HG03457 (cell line): Measurements from ENCODE around the gene ELL2.
"Not testable (repeated sequence)": the region's sequence is repeated elsewhere in the genome, so short reads cannot be mapped to it uniquely, and the experiment has no call there.

ENCODE experiments used
- ATAC-seq: cut with Tn5 transposase; IDR thresholded peaks from one replicate; pipeline ENCODE4 v1.9.1; 2021; ENCODE audit warnings: moderate number of reproducible peaks; ENCODE audit not compliant: unreplicated experiment

ELL2 gene

DNA sequence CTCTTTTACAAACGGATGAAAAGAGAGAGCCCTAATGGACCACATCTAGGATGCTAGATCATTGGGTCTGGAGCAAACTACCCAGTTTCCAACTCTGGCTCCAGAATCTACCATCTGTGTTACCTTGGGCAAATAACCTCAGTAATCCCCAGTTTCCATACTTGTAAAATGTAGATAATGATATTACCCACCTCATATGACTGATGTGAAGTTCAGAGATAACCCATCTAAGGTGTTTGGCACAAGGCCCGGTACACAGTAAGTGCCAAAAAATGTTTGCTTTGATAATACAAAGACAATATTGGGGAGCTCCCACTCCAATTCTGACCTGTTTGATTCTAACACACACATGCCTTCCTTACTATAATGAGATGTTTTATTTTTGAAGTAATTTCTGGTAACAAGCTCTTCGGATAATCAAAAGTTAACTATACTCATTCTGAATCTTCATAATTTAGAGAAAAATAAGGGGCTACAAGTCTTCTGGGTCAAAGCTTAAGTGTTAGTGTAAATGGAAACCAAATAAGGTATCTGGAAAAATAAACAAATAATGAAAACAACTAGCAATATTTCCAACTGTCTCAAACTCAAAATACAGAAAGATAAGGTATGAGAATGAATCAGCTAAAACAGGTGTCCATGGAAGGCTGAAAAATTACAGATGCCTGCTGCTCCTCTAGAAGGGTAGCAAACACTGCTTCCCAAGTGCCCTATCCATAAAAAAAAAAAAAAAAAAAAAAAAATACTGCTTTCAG, 30.4 kb downstream of the ELL2 start:
- no peak for ATAC-seq

DNA sequence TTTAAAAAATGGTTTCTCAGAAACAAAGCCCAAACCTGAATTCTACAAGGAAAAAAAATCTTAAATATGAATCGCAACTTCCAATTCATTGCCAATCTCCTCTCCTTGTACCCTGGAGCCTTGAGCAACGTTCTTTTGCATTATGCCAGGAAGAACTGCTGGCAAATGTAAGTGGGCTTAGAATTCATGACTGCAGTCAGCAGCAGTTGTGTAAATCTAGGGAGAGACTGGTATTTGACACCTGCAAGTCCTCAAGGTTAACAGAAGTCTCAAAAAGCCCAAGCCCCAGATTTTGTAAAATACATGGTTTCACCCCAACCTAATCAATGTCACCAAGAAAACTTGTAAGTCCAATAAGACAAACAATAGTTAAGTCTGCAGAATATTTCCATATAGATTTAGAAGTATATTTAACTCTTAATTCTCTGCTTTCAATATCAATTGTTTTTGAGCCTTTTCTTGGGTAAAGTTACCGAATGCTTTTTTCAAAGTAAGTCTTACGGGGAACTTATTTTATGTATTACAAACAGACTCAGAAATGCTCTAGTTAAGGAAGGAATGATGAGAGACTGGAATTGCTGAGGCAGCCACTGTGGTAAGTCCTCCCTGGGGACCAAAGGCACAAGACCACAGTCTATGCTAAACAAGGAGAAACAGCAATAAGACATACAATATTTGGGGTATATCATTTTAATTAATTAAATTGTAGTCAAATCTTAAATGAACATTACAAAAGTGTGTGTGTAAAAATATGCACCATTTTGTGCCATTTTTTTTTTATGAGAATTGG, 31.3 kb downstream of the ELL2 start:
- no peak for ATAC-seq

DNA sequence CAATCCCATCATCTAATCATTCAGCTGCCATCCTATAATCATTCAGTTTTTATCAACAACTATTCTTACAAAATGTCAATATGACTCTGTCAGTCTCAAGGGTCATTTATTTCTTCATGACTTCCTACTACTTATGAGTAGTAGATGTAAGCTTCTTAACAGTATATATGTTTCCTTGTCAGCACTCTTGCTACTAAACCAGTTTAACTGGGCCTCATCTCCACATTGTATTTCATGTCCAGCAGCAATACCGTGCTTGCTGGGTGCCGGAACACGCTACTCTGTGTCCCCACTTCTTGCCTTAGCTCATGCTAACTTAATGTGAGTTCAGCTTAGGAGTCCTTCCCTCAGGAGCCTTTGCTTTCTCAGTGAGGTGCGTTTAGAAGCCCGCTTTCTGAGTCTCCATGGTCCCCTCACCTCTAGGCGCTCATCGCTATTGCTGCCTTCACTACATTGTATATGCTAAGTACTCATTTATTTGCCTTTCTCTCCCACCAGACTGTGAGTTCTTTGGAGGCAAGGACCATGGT, 32.9 kb downstream of the ELL2 start:
- no peak for ATAC-seq

DNA sequence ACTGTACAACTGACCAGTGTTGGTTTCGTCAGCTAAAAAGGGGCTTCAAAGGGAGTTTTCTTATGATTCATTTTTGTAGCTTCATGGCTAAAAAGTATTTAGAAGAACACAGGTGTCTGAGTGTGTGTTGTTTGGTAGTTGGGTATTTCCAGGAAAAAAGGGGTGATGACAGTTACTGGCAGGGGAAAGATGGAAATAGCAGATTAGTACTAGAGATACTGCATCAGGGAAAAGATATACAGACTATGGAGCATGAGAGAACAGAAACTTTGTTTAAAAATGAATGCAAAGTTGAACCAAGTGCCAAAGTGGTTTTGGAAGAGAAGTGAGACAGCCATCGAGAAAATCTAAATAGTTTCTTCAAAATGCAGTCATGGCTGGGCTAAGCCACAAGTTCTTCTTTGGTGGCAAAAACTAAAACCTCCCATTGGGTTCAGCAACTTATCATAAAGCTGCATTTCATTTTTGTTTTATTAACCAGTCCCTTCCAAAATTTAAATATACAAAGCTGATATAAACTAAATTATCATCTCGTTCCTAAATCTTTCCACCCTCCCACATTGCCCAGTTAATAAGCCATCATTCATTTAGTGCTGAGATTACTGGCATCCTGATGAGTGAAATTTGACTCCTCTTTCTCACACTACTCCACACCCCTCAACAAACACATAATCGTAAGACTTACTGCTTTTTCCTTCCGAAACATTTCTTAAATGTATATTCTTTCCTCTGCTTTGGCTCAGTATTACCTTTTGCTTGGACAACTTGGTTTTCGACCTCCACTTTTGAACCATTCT, 33.5 kb downstream of the ELL2 start:
- peak; percentile 51 for ATAC-seq

DNA sequence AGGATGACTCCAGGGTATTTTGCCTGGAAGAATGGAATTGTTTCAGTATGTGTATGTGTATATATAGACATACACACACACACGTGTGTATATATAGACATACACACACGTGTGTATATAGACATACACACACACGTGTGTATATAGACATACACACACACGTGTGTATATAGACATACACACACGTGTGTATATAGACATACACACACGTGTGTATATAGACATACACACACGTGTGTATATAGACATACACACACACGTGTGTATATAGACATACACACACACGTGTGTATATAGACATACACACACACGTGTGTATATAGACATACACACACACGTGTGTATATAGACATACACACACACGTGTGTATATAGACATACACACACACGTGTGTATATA, 34.4 kb downstream of the ELL2 start:
- not testable (repeated sequence) for ATAC-seq

DNA sequence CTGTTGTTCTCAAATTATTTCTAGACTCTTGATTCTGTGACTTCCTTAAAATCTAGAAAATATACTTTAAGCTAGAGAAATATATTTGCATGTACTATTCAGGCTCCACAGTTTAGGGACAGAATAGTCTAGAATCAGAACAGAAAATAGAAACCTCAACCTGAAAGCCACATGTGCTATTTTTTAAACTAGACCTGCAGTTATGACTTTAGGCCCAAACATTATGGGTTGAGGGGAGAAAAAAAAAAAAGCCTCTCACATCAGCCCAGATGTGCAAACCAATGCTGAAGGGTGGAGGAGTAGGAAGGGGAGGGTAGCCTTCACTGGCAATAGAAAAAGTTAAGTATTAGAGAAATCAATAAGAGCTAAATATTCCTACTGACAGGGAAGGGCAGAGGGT, 35.7 kb downstream of the ELL2 start:
- peak; percentile 28 for ATAC-seq

DNA sequence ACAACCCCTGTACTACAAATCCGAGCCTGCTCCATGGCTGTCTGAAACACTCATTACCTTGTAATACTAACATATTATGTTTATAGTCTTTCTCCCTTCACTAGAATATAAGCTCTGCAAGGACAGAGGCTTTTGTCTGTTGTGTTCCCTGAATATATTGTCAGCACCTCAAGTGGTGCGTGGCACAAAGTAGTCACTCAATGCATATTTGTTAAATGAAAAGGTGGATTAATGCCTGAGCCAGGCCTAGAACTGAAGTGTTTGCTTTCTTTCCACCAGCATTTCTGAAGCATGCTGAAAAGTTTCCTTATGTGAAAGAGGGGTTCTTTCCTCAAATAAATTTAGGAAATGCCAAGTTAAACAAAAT, 36.3 kb downstream of the ELL2 start:
- ATAC-seq, result no peak

DNA sequence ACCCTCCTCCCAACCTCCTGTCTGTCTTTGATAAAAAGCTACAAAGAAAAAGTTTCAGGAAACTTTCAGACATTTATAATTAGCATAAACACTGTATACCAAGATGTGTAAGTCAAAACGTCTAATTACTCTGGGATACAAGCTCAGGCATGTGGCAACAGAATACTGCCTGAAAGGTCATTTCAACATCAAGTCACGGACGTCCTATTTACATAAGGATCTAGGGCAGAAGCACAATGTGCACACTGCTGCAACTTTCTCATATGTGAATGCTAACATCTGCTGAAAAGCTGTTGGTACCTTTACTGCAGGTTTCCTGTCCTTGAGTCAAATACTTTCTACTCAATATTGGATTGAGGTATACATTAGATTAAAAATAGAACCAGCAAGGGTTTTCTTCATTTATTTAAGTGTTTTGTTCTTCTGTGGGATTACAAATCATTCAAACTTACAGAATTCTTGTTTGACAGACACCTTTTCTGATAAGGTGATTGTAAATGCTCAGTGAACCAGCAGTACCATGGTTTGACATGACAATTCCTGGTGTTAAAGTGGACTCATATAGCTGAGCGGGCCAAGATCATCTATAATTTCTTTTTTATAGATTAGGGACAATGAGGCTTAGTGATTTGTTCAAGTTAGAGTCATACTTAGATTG, 36.8 kb downstream of the ELL2 start:
- no peak for ATAC-seq

DNA sequence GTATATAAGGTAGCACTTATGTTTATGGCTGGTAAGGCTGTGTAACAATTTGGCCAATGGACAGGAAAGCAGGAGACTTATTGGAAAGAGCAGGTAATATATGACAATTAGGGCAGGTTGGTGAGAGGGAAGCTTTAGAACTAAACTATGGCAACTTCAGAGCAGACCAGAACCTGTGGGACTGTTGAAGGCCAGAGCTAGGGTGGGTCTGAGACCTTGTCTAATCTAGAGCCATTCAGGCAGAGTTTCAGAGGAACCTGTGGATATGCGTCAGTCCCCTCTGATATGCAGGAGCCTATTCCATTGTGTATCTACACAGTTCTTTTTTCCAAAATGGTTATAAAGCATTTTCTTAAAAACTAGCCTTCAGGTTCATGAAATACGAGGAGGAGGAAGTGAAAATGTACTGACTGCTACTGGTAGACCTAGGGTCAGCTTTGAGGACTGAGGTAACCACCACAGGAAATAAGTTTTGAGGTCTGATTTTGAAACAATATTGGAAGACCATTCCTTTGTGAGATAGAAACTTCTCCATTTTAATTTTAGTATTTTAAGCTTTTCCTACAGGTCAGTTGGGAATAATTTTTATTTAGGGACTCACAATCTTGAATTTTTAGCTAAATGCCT, 37.6 kb downstream of the ELL2 start:
- ATAC-seq, result no peak

DNA sequence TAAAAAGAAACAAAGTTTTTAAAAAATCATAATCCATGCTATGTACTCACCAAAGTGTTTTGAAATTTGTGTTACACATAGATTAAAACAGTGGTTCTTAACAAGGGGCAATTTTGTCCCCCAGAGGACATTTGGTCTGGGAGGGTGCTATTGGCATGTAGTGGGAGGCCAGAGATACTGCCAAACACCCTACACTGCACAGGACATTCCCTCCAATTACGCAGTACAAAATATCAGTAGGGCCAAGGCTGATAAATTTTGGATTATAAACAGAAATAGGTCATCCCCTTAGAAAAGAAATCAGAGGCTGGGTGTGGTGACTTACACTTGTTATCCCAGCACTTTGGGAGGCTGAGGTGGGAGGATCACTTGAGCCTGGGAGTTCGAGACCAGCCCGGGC, 38.9 kb downstream of the ELL2 start:
- ATAC-seq, result no peak

DNA sequence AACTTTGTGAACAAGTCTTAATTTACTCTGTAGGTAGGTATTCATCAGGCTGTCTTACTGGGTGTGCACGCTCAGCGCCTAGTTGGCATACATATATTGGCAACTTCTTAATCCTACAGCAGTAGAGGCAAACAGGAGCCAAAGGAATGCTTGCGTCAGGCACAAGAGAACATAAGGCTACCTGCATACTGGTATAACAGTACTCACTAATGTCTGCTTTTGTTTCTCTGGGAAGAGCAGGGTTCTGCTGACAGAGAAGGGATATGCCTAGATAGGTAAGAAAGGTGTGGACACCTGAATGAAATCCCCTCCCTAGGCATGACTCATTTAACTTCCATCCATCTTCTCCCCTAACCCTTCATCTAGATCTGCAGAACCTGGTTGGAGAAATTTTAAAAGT, 40.1 kb downstream of the ELL2 start:
- no peak for ATAC-seq

DNA sequence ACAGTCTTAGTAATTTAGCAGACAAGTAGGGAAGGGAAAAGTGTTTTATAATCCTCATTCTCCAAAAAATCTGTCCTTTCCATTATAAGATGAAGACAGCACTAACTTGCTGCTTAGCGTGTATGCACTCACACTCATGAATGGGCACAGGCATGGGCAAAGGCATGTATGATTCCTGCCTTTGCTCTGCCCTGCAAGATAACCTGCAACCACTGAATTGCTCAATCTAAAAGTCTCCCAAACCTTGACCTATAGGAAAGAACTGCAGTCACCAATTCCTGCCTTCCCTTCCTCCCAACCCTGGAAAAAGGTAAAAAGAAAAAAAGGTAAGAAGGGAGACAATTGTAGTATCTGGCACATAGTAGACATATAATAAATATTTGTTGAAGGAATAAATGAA, 40.8 kb downstream of the ELL2 start:
- no peak for ATAC-seq

DNA sequence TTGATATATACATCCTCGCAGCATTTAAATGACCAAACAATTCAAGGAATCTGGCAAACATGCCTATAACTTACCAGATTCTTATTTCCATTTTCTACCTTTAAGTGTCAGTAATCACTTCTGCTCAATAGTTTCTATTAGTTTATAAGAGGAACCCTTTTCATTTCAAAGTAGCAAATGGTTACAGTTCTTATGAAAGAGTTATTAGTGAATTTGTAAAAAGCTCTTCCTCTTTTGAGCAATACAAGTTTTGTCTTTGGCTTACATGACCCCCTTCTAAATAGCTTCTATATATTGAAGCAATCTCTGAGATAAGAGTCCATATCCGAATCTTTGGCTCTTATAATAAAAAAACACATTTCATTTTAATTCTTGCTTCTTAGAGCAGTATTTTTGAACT, 42.0 kb downstream of the ELL2 start:
- ATAC-seq, result no peak

DNA sequence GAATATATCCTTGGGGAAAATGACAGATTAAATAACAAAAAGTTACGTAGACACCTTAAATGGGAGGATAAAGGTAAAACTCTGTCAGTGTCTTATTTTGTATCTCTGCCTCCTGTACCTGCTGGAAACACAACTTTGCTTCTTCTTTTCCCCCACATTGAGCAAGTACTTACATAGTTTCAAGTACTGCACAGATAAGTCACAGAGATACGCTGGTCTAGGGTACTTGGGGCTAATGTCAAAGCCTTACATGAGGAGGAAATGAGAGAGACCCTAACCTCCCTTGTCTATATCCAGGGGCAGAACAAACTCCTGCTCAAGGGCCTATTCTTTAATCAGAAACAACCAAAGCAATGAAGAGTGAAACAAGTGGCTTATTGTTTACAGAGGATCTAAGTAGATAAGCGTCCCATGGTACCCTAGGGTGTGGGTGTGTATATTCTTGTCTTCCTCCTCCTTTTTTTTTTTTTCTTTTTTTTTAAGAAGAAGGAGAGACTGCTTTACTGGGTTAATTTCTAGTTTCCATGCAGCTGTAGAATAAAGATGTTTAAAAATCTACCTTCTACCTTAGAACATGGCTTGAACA, 43.1 kb downstream of the ELL2 start:
- ATAC-seq, result no peak

DNA sequence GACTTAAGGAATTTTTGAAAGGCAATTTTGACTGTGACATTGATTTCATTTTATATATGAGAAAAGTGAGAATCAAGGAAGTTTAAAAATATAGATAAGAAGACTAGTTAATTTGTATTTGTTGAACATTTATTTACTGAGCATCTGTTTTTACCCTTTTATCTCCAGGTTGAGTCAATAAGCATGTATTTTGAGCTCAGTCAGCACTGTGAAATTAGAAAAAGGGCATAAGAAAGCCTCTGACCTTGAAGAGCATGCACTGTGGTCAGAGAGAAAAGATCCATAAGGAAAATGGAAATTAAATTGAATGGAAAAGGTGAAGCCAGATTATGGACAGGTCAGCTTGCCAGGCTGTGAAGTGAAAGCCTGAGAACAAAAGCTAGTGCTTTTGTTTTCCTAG, 44.4 kb downstream of the ELL2 start:
- no peak for ATAC-seq

DNA sequence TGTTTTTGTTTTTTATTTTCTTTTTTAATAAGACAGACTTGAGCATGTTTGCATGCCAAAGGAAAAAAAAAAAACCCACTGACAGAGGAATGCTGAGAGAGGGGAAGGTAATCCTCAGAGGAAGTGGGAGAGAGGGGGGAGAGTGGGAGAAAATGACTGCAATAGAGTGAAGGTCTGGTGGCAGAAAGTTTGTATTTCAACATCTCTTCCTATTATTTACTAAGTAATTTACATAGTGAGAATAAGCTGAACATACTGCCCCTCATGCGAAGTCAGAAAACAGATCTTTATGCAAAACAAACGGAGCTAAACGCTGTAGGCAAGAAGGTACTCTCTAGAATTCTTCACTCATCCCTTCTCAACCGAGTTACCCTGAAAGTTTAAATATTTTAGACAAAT, 45.0 kb downstream of the ELL2 start:
- ATAC-seq, result no peak

DNA sequence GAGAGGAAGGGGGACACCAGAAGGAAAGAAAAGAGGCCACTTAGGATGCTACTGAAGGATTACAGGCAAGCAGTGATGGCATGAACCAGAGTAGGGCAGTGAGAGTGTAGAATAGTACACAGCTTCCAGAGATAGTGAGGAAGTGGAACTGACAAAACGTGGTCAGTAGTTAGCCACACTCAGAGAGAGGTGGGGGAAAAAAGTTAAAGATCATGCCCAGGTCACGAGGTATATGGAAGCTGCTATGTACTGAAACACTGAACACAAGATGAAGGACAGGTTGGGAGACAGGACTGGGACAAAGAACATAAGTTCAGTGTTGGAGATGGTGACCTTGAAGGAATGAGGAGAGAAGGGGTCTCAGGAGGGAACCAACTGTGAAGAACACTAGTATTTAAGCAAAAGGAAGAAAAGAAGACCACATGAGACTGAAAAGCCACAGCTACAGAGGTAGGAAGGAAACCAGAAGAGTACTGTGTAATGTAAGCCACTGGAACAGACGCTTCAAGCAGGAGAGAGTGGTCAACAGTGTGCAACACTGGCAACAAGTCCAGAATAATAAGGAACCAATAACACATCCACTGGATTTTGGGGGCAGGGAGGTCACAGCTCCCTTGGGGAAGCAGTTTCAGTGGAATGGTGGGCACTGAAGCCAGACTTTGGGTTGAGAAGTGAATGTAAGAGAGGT, 45.5 kb downstream of the ELL2 start:
- ATAC-seq, result no peak

DNA sequence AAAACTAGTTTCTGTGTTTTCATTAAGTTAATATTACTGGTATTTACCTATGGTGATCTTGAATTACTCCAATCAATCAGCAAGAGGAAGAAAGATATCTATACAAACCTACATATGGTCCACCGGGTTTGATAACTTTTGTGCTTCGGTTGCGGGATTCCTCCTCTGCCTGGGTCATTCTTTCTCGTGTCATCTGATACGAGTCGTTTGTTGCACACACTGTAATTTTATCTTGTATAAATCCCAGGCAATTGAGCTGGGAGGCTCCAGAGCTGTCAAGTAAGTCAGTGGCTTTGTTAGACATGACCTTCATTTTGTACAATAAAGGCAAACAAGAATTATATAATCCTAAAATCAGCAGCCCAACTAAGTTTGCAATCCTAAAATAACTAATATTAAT, 48.0 kb downstream of the ELL2 start:
- no peak for ATAC-seq

DNA sequence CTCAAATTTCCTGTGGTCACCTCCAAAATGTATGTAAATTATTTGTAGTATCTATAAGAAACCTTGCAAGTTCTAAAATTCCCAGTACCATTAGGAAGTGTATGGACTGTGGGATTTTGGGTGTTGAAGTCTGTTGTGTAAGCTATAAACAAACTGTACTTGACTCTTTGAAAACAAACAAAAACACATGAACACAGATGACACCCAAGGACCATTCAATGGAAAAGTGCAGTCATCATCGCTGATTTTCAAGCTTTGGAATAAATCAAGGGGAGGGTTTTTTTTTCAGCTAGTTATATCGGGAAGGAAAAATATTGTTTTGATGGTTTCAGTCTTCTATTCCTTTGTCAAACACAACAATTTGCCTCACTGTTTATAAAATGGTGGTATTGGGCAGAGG, 49.6 kb downstream of the ELL2 start:
- no peak for ATAC-seq

DNA sequence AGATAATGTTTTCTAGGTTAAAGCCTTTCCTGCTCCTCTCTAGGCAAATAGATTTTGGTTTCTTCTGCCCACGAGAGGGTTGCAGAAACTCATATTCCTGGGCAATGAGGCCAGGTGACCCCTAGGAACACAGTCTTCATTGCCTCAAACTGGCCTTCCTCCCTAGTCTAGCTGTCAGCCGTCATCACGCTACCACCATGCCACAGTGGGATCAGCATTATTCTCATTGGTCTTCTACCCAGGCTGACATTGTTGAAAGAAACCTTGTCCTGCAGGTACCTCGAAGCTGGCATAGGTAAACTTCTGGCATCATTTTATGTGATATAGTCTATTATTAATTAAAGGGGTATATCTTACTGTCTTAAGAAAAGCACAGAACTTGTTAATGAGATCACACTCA, 51.1 kb downstream of the ELL2 start:
- ATAC-seq, result no peak
